Bronchial epithelial cell (primary cell): ENCODE measurements around the gene MYPN. TPM values are rescaled to one million over a fixed set of nuclear protein-coding genes. Genes with fewer than 3 reads are reported as not detected.

Source experiments
- DNase-seq: peaks from one replicate; pipeline ENCODE4 v3.0.0-alpha.2; 2010; ENCODE audit warnings: low read depth
- FAIRE-seq: peaks from 2 replicates; lab custom pipeline; 2011; peaks lifted over from hg19 to GRCh38; lab: Jason Lieb, UNC
- H3K27me3 ChIP-seq: 2 replicates; pipeline ENCODE4 v1.5.1; 2011; ENCODE audit warnings: low read length; ENCODE audit not compliant: control insufficient read depth, insufficient read depth
- H3K36me3 ChIP-seq: 2 replicates; pipeline ENCODE4 v1.5.1; 2011; ENCODE audit warnings: low read length; ENCODE audit not compliant: control insufficient read depth, insufficient read depth
- H3K4me3 ChIP-seq: 2 replicates; pipeline ENCODE4 v1.5.1; 2011; ENCODE audit warnings: mild to moderate bottlenecking, low read depth, low read length, control low read depth
- CTCF ChIP-seq: IDR thresholded peaks from 2 replicates; pipeline ENCODE4 v1.5.1; 2011; ENCODE audit warnings: mild to moderate bottlenecking, moderate library complexity, low read length, control low read depth, inconsistent platforms; ENCODE audit not compliant: insufficient read depth, severe bottlenecking
- total RNA-seq: library from RNA; depleted of rRNA; stranded (reverse); fragments of >200 nt; gene quantifications from 2 replicates; pipeline ENCODE4 v1.2.1, GENCODE V29; 2014

MYPN gene
- total RNA-seq, 1 donor from 2014 or later = not detected

GRCh38 chr10:68176797-68177196, 67.5 kb downstream of the MYPN start:
- Histone ChIP-seq H3K36me3 (no peaks in the 10 kb centered on the region), H3K4me3 (no peak overlapping the region), H3K27me3 (no peaks in the 10 kb centered on the region)
- TF ChIP-seq CTCF = no peak
- DNase-seq = no peak
- no peak for FAIRE-seq

- H3K27me3 ChIP-seq = no peaks in the 10 kb centered on the region
- DNase-seq (no peak), FAIRE-seq (no peak)
- H3K36me3 ChIP-seq = no peaks in the 10 kb centered on the region
- H3K4me3 ChIP-seq = no peak overlapping the region
- TF ChIP-seq CTCF = no peak
These were observed 69.3 kb downstream of the MYPN start for GRCh38 chr10:68178592-68178991.

GRCh38 chr10:68179016-68179415, 69.7 kb downstream of the MYPN start:
- DNase-seq (no peak), FAIRE-seq (no peak)
- Histone ChIP-seq H3K4me3 (no peak overlapping the region), H3K36me3 (no peaks in the 10 kb centered on the region), H3K27me3 (no peaks in the 10 kb centered on the region)
- no peak for TF ChIP-seq CTCF

GRCh38 chr10:68180490-68180889, 71.2 kb downstream of the MYPN start:
- FAIRE-seq (no peak), DNase-seq (no peak)
- H3K4me3 ChIP-seq = no peak overlapping the region
- no peaks in the 10 kb centered on the region for H3K36me3 ChIP-seq
- H3K27me3 ChIP-seq = no peaks in the 10 kb centered on the region
- TF ChIP-seq CTCF = no peak

GRCh38 chr10:68184546-68184945, 75.3 kb downstream of the MYPN start:
- H3K36me3 ChIP-seq = no peaks in the 10 kb centered on the region
- DNase-seq = no peak
- no peak overlapping the region for H3K4me3 ChIP-seq
- TF ChIP-seq CTCF = no peak
- H3K27me3 ChIP-seq = no peaks in the 10 kb centered on the region
- FAIRE-seq = no peak

- Histone ChIP-seq H3K27me3 (no peaks in the 10 kb centered on the region), H3K4me3 (no peak overlapping the region), H3K36me3 (no peaks in the 10 kb centered on the region)
- no peak for TF ChIP-seq CTCF
- FAIRE-seq (no peak), DNase-seq (no peak)
These were observed 75.8 kb downstream of the MYPN start for GRCh38 chr10:68185085-68185484.
